GM18505 (cell line): ENCODE results near the gene FAM168A.
A peak's percentile ranks its signal among the peaks of the same experiment; 100 is the strongest.

Experiments used
- ATAC-seq: cut with Tn5 transposase; IDR thresholded peaks from one replicate; pipeline ENCODE4 v1.9.1; 2021; ENCODE audit not compliant: unreplicated experiment
- POLR2A ChIP-seq: IDR thresholded peaks from 4 replicates; pipeline ENCODE4 v1.6.1; 2011; ENCODE audit warnings: borderline replicate concordance; ENCODE audit not compliant: insufficient read depth, insufficient read length; ENCODE audit errors: extremely low read depth

Gene FAM168A

GRCh38 chr11:73597956-73598718 is at the start of gene FAM168A:
TSS of gene FAM168A (minus strand) at chr11:73598112. CDS start at chr11:73468474, 129,638 bp downstream.
- TF ChIP-seq POLR2A: peak; percentile 68
- ATAC-seq: peak; percentile 93

GRCh38 chr11:73647459-73648100 is 49.7 kb upstream of the FAM168A start:
- ATAC-seq: peak; percentile 74
- TF ChIP-seq POLR2A: no peak

GRCh38 chr11:73645972-73646631 is 48.2 kb upstream of the FAM168A start, which contains the start of gene PLEKHB1:
TSS of gene PLEKHB1 (plus strand) at chr11:73646581. CDS start at chr11:73646609, 28 bp downstream.
- no peak for TF ChIP-seq POLR2A
- ATAC-seq: no peak

- no peak for TF ChIP-seq POLR2A
- no peak for ATAC-seq
Observed at GRCh38 chr11:73645121-73645969, 47.4 kb upstream of the FAM168A start.

GRCh38 chr11:73641668-73642067 is 43.8 kb upstream of the FAM168A start:
- TF ChIP-seq POLR2A: no peak
- no peak for ATAC-seq

GRCh38 chr11:73640592-73640991 is 42.7 kb upstream of the FAM168A start:
- TF ChIP-seq POLR2A: no peak
- no peak for ATAC-seq

- TF ChIP-seq POLR2A: no peak
- ATAC-seq: no peak
Observed at GRCh38 chr11:73637012-73637411, 39.1 kb upstream of the FAM168A start.

GRCh38 chr11:73636249-73636648 is 38.3 kb upstream of the FAM168A start:
- ATAC-seq: no peak
- TF ChIP-seq POLR2A: no peak

GRCh38 chr11:73635721-73636120 is 37.8 kb upstream of the FAM168A start:
- TF ChIP-seq POLR2A: no peak
- no peak for ATAC-seq

- TF ChIP-seq POLR2A: no peak
- ATAC-seq: no peak
Observed at GRCh38 chr11:73633999-73634398, 36.1 kb upstream of the FAM168A start.

- no peak for TF ChIP-seq POLR2A
- no peak for ATAC-seq
Observed at GRCh38 chr11:73632996-73633395, 35.1 kb upstream of the FAM168A start.

GRCh38 chr11:73629907-73630306 is 32.0 kb upstream of the FAM168A start:
- ATAC-seq: no peak
- no peak for TF ChIP-seq POLR2A

GRCh38 chr11:73625696-73626318 is 27.9 kb upstream of the FAM168A start:
- no peak for TF ChIP-seq POLR2A
- ATAC-seq: no peak

- TF ChIP-seq POLR2A: no peak
- ATAC-seq: no peak
Observed at GRCh38 chr11:73623686-73624085, 25.8 kb upstream of the FAM168A start.
